GM18499 (cell line): ENCODE results near the gene CFAP251.
"Not testable (repeated sequence)": the region's sequence is repeated elsewhere in the genome, so short reads cannot be mapped to it uniquely, and the experiment has no call there.

Source experiments
- ATAC-seq: cut with Tn5 transposase; IDR thresholded peaks from one replicate; pipeline ENCODE4 v1.9.1; 2021; ENCODE audit warnings: moderate number of reproducible peaks; ENCODE audit not compliant: insufficient read depth, unreplicated experiment

CFAP251 gene

GRCh38 chr12:121974026-121974985 lies 55.9 kb downstream of the CFAP251 start:
- ATAC-seq: no peak

DNA sequence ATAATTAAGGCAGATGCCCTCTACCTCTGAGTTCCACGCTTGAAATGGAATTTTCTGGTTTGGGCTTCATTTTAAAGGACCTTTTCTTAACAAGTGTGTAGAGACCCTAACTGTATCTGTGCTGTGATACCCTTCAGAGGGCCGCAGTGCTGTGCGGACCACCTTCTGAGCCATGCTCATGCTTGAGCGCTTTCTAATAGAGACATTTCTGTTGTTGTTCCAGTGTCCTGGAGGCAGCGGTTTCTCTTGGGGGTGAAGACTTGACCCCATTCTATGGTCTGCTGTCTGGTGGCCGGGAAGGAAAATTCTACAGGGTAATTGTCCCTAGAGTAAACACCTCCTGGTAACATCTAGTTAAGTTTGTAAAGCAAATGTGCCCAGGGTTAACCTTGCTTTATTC lies 56.6 kb downstream of the CFAP251 start:
- no peak for ATAC-seq

- no peak for ATAC-seq
These were observed 58.6 kb downstream of the CFAP251 start for GRCh38 chr12:121976950-121977349.

DNA sequence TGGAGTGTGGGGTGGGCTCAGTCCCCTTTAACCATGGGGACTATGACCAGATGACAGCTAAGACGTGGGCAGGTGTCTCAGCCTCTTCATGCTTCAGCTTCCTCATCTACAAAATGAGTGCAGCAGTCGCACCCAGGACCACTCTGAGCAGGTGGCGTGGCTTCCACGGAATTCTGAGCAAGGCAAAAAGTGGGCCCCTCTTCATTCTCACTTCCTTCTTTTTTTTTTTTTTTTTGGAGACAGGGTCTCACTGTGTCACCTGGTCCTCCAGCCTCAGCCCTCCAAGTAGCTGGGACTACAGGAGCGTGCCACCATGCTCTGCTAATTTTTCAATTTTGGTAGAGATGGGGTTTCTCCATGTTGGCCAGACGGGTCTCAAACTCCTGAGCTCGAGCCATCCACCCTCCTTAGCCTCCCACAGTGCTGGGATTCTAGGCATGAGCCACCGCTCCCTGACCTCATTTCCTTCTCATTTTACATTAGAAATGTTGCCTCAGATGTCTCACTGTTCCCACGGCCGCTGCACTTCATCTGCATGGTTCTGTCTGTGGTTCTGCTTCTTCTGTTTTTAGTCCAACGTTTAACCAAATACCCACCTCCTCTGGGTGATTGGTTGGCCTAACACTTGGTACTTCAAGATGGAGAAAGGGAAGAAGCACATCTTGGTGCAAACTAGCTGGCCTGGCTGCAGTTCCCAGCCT lies 61.9 kb downstream of the CFAP251 start:
- no peak for ATAC-seq

GRCh38 chr12:121980892-121981272 lies 62.5 kb downstream of the CFAP251 start:
- ATAC-seq: no peak

- ATAC-seq: no peak
These were observed 63.1 kb downstream of the CFAP251 start for GRCh38 chr12:121981456-121981855.

DNA sequence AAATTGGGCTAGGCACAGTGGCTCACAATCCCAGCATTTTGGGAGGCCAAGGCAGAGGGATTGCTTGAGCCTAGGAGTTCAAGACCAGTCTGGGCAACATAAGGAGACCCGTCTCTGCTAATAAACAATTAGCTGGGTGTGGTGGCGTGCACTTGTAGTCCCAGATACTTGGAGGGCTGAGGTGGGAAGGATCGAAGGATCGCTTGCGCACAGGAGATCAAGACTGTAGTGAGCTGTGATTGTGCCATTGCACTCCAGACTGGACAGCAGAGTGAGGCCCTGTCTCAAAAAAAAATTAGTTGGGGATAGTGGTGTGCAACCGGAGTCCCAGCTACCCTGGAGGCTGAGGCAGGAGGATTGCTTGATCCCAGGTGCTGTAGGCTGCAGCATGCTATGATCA lies 64.6 kb downstream of the CFAP251 start:
- no peak for ATAC-seq

- no peak for ATAC-seq
These were observed 65.3 kb downstream of the CFAP251 start for GRCh38 chr12:121983536-121984210.

GRCh38 chr12:121986489-121987245 lies 68.3 kb downstream of the CFAP251 start:
- ATAC-seq: no peak

DNA sequence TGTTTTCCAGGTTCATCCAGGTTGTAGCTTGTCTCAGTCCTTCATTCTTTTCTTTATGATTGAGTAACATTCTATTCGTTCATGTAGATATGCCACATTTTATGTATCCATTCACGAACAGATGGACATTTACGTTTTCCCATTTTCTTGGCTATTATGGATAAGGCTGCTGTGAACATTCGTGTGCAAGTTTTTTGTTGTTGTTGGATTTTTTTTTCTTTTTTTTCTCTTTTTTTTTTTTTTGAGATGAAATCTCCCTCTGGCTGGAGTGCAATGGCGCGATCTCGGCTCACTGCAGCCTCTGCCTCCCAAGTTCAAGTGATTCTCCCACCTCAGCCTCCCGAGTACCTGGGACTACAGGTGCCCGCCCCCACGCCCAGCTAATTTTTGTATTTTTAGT lies 70.1 kb downstream of the CFAP251 start:
- not testable (repeated sequence) for ATAC-seq

GRCh38 chr12:121989276-121990113 lies 71.1 kb downstream of the CFAP251 start:
- ATAC-seq: no peak

GRCh38 chr12:121990114-121990647 lies 71.8 kb downstream of the CFAP251 start:
- no peak for ATAC-seq

DNA sequence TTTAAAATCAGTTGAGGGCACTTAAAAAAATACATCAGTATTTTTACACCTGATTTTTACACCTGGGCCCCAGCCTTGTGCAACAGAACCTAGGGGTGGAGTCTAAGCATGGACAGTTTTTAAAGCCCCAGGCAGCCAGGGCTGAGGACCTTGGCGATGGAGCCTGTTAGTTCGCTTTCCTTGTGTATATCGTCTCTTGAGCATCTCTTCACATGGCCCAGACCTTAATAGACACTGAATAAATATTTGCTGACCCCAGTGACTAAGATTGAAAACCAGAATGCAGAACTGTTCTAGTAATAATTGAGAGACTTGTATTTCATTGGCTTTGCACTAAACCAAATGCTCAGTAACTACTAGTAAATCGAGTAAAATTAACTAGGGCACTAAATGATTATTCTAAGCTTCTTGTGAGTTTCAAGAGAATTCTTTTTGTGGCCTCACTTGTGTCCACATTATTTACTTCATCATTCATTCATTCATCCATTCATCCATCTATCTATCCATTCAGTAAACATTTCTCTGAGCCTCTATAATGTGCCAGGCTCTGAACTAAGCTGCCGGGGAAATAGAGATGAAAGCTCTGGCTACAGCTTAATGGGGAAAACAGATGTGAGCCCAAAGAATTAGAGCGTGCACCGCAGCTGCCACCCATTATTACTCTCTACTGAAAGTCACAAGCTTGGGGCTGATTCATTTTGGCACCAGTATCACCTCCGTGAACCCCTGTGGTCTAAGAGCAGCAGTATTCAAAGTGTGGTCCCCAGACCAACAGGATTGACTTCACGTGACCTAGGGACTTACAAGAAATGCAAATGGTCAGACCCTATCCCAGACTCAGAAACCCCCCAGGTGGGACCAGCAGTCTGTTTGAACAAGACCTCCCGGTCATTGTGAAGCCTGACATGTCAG lies 72.6 kb downstream of the CFAP251 start:
- no peak for ATAC-seq

- peak; percentile 53 for ATAC-seq
These were observed 73.9 kb downstream of the CFAP251 start for GRCh38 chr12:121992059-121992879.

GRCh38 chr12:121996050-121996944 lies 77.9 kb downstream of the CFAP251 start:
- no peak for ATAC-seq

DNA sequence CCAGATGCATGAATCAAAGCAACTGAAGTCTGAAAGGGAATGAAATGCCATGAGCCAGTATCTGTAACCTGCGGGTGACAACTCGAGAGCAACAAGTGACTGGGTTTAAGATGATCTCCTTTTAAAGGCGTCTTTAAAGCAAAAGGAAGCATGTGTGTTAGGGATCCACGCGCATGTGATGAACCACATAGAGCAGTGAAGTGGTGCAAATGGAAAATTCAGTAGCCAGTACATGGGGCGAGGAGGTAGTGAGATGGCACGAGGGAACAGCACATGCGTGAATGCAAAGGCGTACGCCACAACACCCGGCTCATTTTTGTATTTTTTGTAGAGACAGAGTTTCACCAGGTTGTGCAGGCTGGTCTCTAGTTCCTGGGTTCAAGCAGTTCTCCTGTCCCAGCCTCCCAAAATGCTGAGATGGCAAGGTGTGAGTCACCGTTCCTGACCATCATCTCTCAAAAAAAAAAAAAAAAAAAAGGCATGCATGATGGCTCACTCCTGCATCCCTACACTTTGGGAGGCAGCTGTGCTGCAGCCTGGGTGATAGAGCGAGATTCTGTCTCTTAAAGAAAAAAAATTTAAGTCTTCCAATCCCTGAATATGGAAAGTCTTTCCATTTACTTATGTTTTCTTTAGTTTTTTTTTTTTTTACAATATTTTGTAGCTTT lies 78.7 kb downstream of the CFAP251 start:
- no peak for ATAC-seq
